PC-9 (cell line): Measurements from ENCODE around the gene UGT1A10.

Source experiments
- EZH2 ChIP-seq: fragments of 200-600 bp; sonication (generic); IDR thresholded peaks from 2 replicates; pipeline ENCODE4 v1.8.0; 2017; ENCODE audit warnings: antibody characterized with exemption, low read depth
- TF ChIP-seq, protein P1 (sequence below): fragments of 200-600 bp; sonication (generic); conservative IDR thresholded peaks from 2 replicates; pipeline ENCODE4 v1.6.1; 2017; ENCODE audit warnings: mixed run types, antibody characterized with exemption, mild to moderate bottlenecking, moderate library complexity

DNA sequence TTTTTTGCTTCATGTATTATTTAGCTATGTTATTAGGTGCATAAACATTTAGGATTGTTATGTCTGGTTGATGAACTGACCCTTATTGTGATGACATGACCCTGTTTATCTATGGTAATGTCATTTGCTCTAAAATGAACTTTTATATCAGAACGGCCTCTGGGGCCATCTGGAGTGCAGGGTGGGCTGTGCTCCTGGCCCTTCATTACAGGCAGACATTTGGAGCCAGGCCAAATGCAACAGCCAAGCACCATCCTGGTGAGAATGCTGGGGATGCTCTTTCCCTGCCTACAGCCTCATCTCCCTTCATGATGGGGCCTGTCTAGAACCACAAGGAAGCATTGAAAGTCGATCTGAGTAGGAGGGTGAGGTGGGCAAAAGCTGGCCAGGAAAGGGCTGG is 180.1 kb downstream of the UGT1A10 start:
- no peak for TF ChIP-seq EZH2
- TF ChIP-seq, protein P1, sequence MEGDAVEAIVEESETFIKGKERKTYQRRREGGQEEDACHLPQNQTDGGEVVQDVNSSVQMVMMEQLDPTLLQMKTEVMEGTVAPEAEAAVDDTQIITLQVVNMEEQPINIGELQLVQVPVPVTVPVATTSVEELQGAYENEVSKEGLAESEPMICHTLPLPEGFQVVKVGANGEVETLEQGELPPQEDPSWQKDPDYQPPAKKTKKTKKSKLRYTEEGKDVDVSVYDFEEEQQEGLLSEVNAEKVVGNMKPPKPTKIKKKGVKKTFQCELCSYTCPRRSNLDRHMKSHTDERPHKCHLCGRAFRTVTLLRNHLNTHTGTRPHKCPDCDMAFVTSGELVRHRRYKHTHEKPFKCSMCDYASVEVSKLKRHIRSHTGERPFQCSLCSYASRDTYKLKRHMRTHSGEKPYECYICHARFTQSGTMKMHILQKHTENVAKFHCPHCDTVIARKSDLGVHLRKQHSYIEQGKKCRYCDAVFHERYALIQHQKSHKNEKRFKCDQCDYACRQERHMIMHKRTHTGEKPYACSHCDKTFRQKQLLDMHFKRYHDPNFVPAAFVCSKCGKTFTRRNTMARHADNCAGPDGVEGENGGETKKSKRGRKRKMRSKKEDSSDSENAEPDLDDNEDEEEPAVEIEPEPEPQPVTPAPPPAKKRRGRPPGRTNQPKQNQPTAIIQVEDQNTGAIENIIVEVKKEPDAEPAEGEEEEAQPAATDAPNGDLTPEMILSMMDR = no peak
